Right lobe of liver (tissue), 4 donors: ENCODE results near the gene SELENOT.

Experiments used
- CTCF ChIP-seq, 4 donors: fragments of 200-600 bp in 3 of 4; fragments of 450-650 bp in 1 of 4; IDR thresholded peaks; one replicate each; pipeline versions ENCODE4 v1.5.1 to v1.8.0; 2016 to 2022; ENCODE audit warnings: antibody characterized with exemption in 4 of 4, mild to moderate bottlenecking in 2 of 4
- POLR2A ChIP-seq: fragments of 450-650 bp; IDR thresholded peaks from one replicate; pipeline ENCODE4 v1.6.1; 2017; ENCODE audit warnings: antibody characterized with exemption, mild to moderate bottlenecking
- donor health status: DM: no; HTN: no; CAD: no.
- donor health status: DM: no; HTN: no; CAD: no.
- donor health status: DM: no; HTN: yes; CAD: no.

GRCh38 chr3:150627557-150627956 is 24.4 kb downstream of the SELENOT start:
- TF ChIP-seq CTCF (IDR thresholded peaks at IDR 0.05) (no peak), POLR2A (no peak)
